ENCODE data around the gene UBE2L3.
"Not testable (repeated sequence)": the region's sequence is repeated elsewhere in the genome, so short reads cannot be mapped to it uniquely, and the experiment has no call there.

- TF ChIP-seq CTCF (IDR thresholded peaks at IDR 0.05; ENCODE audit: low read length); EZH2 (IDR thresholded peaks at IDR 0.05; ENCODE audit: borderline replicate concordance, low read length): not testable (repeated sequence)
These were observed 40.6 kb upstream of the UBE2L3 start for GRCh38 chr22:21526705-21527500.

Measured in OCI-LY1 (cell line).